Right cardiac atrium (tissue), 5 donors: ENCODE data around the gene ASCC1. TPM values are rescaled to one million over a fixed set of nuclear protein-coding genes. Genes with fewer than 3 reads are reported as not detected.

ENCODE experiments used
- ATAC-seq, 2 donors: fragments of 200-7000 bp; cut with Tn5 transposase; one replicate each; pipeline versions ENCODE4 v1.8.0 to v1.9.1; 2020; ENCODE audit warnings: moderate library complexity in 2 of 2, mild to moderate bottlenecking in 1 of 2
- DNase-seq, 3 donors: peaks; one replicate each; pipeline ENCODE4 v3.0.0-alpha.2; 2020
- H3K27ac ChIP-seq: one replicate; pipeline ENCODE4 v1.5.1; 2013; ENCODE audit warnings: mild to moderate bottlenecking, low read length, control low read depth, moderate library complexity
- H3K27me3 ChIP-seq: one replicate; pipeline ENCODE4 v1.6.1; 2013; ENCODE audit not compliant: control insufficient read depth, insufficient read depth
- H3K4me1 ChIP-seq: one replicate; pipeline ENCODE4 v1.6.1; 2013; ENCODE audit warnings: low read length; ENCODE audit not compliant: control insufficient read depth, insufficient read depth
- H3K4me3 ChIP-seq: one replicate; pipeline ENCODE4 v1.5.1; 2013; ENCODE audit warnings: low read length, control low read depth
- H3K9me3 ChIP-seq: one replicate; pipeline ENCODE4 v1.6.1; 2013; ENCODE audit warnings: low read length; ENCODE audit not compliant: control insufficient read depth
- WGBS: extraction: QIAGEN DNeasy Blood & Tissue Kit; methylation state at CpG from one replicate; pipeline ENCODE4 v1.1.7; 2013; 5-methylcytosine and 5-hydroxymethylcytosine counted together
- intact Hi-C, 4 donors: fragments of 100-400 bp; cut with DNase I; formaldehyde crosslinking; loops; one replicate each; pipeline versions ENCODE4 v1.11.0 to v1.14.0; 2022 to 2023
- polyA plus RNA-seq: library from polyadenylated mRNA; stranded (reverse); fragments of 200-250 nt; gene quantifications from one replicate; pipeline ENCODE4 v1.2.3, GENCODE V29; 2013
- total RNA-seq, 4 donors: library from RNA; stranded (reverse); fragmentation: NEBNext Ultra II Directional; extraction: Animal tissue kit (Norgen Biotek cat#: 25700); gene quantifications; one replicate each; pipeline ENCODE4 v1.2.1, GENCODE V29; 2021
- donor health status: healthy with polysubstance abuse.
- donor health status: DM: no; HTN: yes; CAD: no.
- donor health status: DM: no; HTN: no; CAD: no.
- donor health status: DM: no; HTN: yes; CAD: no; lungs with severe emphysema.
- donor health status: DM: yes; HTN: yes; CAD: no.

ASCC1 gene
- total and polyA plus RNA-seq, 5 donors: 26.0 to 37.9 (median 31.6) TPM

DNA sequence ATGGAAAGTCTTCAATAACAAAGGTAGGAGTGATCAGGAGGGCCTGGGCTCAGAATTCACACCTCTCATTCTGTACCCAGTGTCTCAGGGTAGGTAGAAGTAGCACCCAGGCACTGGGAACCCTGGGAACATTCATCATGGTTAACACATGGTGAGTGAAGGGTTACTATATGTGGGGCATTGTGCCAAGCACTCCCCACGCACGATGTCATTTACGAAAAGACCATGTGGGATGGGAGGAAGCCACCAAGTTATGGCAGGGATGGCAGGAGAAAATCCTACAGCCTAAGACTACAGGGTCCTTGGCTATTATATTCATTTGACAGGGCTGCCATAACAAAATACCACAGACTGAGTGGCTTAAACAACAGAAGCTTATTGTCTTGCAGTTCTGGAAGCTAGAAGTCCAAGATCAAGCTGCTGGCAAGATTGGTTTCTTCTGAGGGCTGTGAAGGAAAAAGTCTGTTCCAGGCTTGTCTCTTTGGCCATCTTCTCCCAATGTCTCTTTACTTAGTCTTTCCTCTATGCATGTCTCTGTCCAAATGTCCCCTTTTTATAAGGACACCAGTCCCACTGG is 30.0 kb upstream of the ASCC1 start:
- no peak overlapping the region for H3K4me3 ChIP-seq
- H3K27me3 ChIP-seq: no peaks in the 10 kb centered on the region
- H3K4me1 ChIP-seq: peaks cover 54% of the 10 kb centered on the region
- ATAC-seq: no peak
- peak overlapping the region; percentile 60 for H3K27ac ChIP-seq
- no peaks in the 10 kb centered on the region for H3K9me3 ChIP-seq
- intact Hi-C loops: loop anchor here in 1 of 4 donors (10.0 kb wide), 1 partner anchor 89 kb away; no protein-coding TSS in a partner anchor
- DNase-seq: peak in 1 of 3 donors; percentile 69
- WGBS: 4% methylated on average over 3 of the region's 3 CpGs

DNA sequence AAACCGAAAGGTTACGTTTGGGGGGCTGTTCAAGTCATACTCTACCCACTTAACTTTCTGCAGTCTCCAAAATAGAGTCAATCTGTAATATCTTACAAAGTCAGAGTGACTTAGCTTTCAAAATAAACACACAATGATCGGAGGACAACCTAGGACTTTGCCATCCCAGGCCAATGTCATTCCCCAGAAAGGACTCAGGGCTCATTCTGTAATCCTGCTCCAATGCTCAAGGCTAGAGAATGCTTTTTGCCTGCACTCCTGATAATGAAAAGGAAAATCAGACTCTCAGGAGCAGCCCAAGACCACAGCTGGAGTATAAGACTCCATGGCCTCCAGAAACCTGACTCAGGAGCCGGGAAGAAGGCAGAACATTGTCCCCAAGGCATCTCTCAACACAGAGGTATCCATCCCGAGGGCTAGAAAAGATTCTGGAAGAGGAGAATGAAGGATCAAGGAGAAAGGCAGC is 28.5 kb upstream of the ASCC1 start:
- DNase-seq (no peak), ATAC-seq (no peak)
- no peak overlapping the region for H3K4me3 ChIP-seq
- H3K27me3 ChIP-seq: no peaks in the 10 kb centered on the region
- intact Hi-C loops: loop anchor here in 1 of 4 donors (10.0 kb wide), 1 partner anchor 90 kb away; no protein-coding TSS in a partner anchor
- no peaks in the 10 kb centered on the region for H3K9me3 ChIP-seq
- 50% methylated on average over 5 of the region's 5 CpGs for WGBS
- peaks cover 49% of the 10 kb centered on the region for H3K4me1 ChIP-seq
- H3K27ac ChIP-seq: peak overlapping the region; percentile 93

- H3K4me1 ChIP-seq: peaks cover 47% of the 10 kb centered on the region
- DNase-seq: peak; percentile 68 to 90 (median 79)
- intact Hi-C loops: loop anchor here in 1 of 4 donors (10.0 kb wide), 1 partner anchor 91 kb away; no protein-coding TSS in a partner anchor
- ATAC-seq: peak; percentile 50 to 69
- no peaks in the 10 kb centered on the region for H3K27me3 ChIP-seq
- no peaks in the 10 kb centered on the region for H3K9me3 ChIP-seq
- no peak overlapping the region for H3K4me3 ChIP-seq
- peak overlapping the region; percentile 78 for H3K27ac ChIP-seq
- WGBS: 46% methylated on average over 11 of the region's 11 CpGs
Measured at GRCh38 chr10:72243822-72244437, 27.9 kb upstream of the ASCC1 start.

DNA sequence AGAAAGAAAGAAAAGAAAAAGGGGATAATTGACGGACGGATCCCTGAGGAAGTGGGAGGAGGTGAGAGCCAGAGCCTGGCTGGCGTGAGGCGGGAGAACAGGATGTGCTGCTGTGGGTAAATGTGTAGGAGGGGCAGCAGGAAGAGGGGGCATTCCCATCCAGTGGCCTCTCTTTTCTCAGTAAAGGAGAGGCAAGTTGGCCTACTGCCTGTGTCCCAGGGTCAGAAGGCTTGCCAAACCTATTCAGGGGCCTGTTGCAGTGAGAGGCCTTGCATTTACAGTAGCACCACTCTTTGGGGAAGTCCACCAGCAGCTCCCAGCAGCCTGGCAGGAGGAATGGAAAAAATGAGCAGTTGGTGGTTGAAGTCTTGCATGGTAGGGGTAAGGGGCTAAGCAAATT is 26.6 kb upstream of the ASCC1 start:
- Histone ChIP-seq H3K27me3 (no peaks in the 10 kb centered on the region), H3K27ac (peak overlapping the region; percentile 75), H3K4me3 (no peak overlapping the region), H3K9me3 (no peaks in the 10 kb centered on the region), H3K4me1 (peaks cover 39% of the 10 kb centered on the region)
- intact Hi-C loops: loop anchor here in 1 of 4 donors (10.0 kb wide), 1 partner anchor 92 kb away; no protein-coding TSS in a partner anchor
- DNase-seq (peak; percentile 81 to 93 (median 83)), ATAC-seq (peak; percentile 78 to 84)
- 6% methylated on average over 4 of the region's 4 CpGs for WGBS

DNA sequence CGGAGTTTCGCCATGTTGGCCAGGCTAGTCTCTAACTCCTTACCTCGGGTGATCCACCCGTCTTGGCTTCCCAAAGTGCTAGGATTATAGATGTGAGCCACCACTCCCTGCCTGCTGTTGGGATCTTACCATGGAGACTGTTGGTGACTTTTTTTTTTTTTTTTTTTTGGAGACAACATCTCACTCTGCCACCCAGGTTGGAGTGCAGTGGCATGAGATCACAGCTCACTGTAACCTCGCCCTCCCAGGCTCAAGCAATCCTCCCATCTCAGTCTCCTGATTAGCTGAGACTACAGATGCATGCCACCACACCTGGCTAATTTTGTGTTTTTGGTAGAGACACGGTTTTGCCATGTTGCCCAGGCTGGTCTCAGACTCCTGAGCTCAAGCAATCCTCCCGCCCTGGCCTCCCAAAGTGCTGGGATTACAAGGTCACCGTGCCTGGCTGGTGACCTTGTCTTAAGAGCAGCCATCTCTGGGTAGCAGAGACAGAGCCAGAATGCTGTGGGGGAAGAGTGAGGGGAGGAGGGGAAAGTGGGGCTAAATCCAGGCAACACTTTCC is 25.7 kb upstream of the ASCC1 start:
- Histone ChIP-seq H3K4me3 (no peak overlapping the region), H3K4me1 (peaks cover 31% of the 10 kb centered on the region), H3K27ac (peak overlapping the region; percentile 23), H3K9me3 (no peaks in the 10 kb centered on the region), H3K27me3 (no peaks in the 10 kb centered on the region)
- 93% methylated on average over 8 of the region's 8 CpGs for WGBS
- no peak for ATAC-seq
- intact Hi-C loops: loop anchor here in 1 of 4 donors (10.0 kb wide), 1 partner anchor 93 kb away; no protein-coding TSS in a partner anchor
- DNase-seq: no peak

GRCh38 chr10:72240371-72240770 is 24.3 kb upstream of the ASCC1 start:
- no peak for DNase-seq
- H3K27me3 ChIP-seq: no peaks in the 10 kb centered on the region
- no peak overlapping the region for H3K4me3 ChIP-seq
- ATAC-seq: no peak
- peaks cover 25% of the 10 kb centered on the region for H3K4me1 ChIP-seq
- intact Hi-C loops: loop anchor here in 1 of 4 donors (10.0 kb wide), 1 partner anchor 94 kb away; no protein-coding TSS in a partner anchor
- 88% methylated on average over 7 of the region's 7 CpGs for WGBS
- no peaks in the 10 kb centered on the region for H3K9me3 ChIP-seq
- H3K27ac ChIP-seq: no peak overlapping the region

- Histone ChIP-seq H3K4me3 (no peak overlapping the region), H3K9me3 (no peaks in the 10 kb centered on the region), H3K4me1 (peaks cover 16% of the 10 kb centered on the region), H3K27me3 (no peaks in the 10 kb centered on the region), H3K27ac (no peak overlapping the region)
- ATAC-seq (no peak), DNase-seq (no peak)
- WGBS: 32% methylated on average over 1 of the region's 1 CpG
- intact Hi-C loops: no loop called here
Measured at GRCh38 chr10:72239409-72239808, 23.3 kb upstream of the ASCC1 start.

- Histone ChIP-seq H3K27ac (no peak overlapping the region), H3K27me3 (no peaks in the 10 kb centered on the region), H3K4me3 (no peak overlapping the region), H3K9me3 (no peaks in the 10 kb centered on the region), H3K4me1 (peaks cover 9% of the 10 kb centered on the region)
- ATAC-seq (peak in 1 of 2 donors; percentile 17), DNase-seq (no peak)
- 77% methylated on average over 13 of the region's 13 CpGs for WGBS
- intact Hi-C loops: no loop called here
Measured at GRCh38 chr10:72238392-72239175, 22.5 kb upstream of the ASCC1 start.

GRCh38 chr10:72235544-72236279 is 19.6 kb upstream of the ASCC1 start:
- ATAC-seq (no peak), DNase-seq (no peak)
- 84% methylated on average over 6 of the region's 6 CpGs for WGBS
- no peaks in the 10 kb centered on the region for H3K9me3 ChIP-seq
- H3K4me1 ChIP-seq: no peaks in the 10 kb centered on the region
- intact Hi-C loops: no loop called here
- no peaks in the 10 kb centered on the region for H3K27me3 ChIP-seq
- no peak overlapping the region for H3K4me3 ChIP-seq
- peak overlapping the region; percentile 45 for H3K27ac ChIP-seq

- H3K4me1 ChIP-seq: peaks cover 2% of the 10 kb centered on the region
- intact Hi-C loops: no loop called here
- no peaks in the 10 kb centered on the region for H3K9me3 ChIP-seq
- WGBS: 85% methylated on average over 6 of the region's 6 CpGs
- no peak overlapping the region for H3K4me3 ChIP-seq
- no peaks in the 10 kb centered on the region for H3K27me3 ChIP-seq
- no peak for ATAC-seq
- H3K27ac ChIP-seq: no peak overlapping the region
- DNase-seq: no peak
Measured at GRCh38 chr10:72234560-72235095, 18.6 kb upstream of the ASCC1 start.
